ENCODE measurements around the gene CABLES1.

- TF ChIP-seq POLR2A (IDR thresholded peaks at IDR 0.05): no peak
- TF ChIP-seq, protein P1, sequence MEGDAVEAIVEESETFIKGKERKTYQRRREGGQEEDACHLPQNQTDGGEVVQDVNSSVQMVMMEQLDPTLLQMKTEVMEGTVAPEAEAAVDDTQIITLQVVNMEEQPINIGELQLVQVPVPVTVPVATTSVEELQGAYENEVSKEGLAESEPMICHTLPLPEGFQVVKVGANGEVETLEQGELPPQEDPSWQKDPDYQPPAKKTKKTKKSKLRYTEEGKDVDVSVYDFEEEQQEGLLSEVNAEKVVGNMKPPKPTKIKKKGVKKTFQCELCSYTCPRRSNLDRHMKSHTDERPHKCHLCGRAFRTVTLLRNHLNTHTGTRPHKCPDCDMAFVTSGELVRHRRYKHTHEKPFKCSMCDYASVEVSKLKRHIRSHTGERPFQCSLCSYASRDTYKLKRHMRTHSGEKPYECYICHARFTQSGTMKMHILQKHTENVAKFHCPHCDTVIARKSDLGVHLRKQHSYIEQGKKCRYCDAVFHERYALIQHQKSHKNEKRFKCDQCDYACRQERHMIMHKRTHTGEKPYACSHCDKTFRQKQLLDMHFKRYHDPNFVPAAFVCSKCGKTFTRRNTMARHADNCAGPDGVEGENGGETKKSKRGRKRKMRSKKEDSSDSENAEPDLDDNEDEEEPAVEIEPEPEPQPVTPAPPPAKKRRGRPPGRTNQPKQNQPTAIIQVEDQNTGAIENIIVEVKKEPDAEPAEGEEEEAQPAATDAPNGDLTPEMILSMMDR (IDR thresholded peaks at IDR 0.05): no peak
Measured at GRCh38 chr18:23247331-23247730, 112.0 kb downstream of the CABLES1 start.

Measured in thyroid gland (tissue), 4 donors.